Left ventricle myocardium superior (tissue), 1 donor: ENCODE results near the gene SLC6A8. TPM values are rescaled to one million over a fixed set of nuclear protein-coding genes. Genes with fewer than 3 reads are reported as not detected.
A peak's percentile ranks its signal among the peaks of the same experiment; 100 is the strongest.
"Not testable (repeated sequence)": the region's sequence is repeated elsewhere in the genome, so short reads cannot be mapped to it uniquely, and the experiment has no call there.

Experiments used
- ATAC-seq: fragments of 200-7000 bp; cut with Tn5 transposase; one replicate; pipeline ENCODE4 v1.9.1; 2020; ENCODE audit warnings: mild to moderate bottlenecking, moderate library complexity
- DNase-seq: peaks from one replicate; pipeline ENCODE4 v3.0.0-alpha.2; 2020
- intact Hi-C: fragments of 100-400 bp; cut with micrococcal nuclease; formaldehyde crosslinking; loops from one replicate; pipeline ENCODE4 v1.11.0; 2022
- total RNA-seq: library from RNA; stranded (reverse); fragmentation: NEBNext Ultra II Directional; extraction: Animal tissue kit (Norgen Biotek cat#: 25700); gene quantifications from one replicate; pipeline ENCODE4 v1.2.1, GENCODE V29; 2021
- donor health status: DM: no; HTN: yes; CAD: no; lungs with severe emphysema.

SLC6A8 gene
- total RNA-seq, 1 donor from 2014 or later: 208 TPM

- no peak for DNase-seq
- intact Hi-C loops: no loop called here
Measured at GRCh38 chrX:153739754-153740486, 52.2 kb downstream of the SLC6A8 start.

GRCh38 chrX:153740631-153741222 lies 53.0 kb downstream of the SLC6A8 start:
- ATAC-seq (no peak), DNase-seq (no peak)
- intact Hi-C loops: no loop called here

More at GRCh38 chrX:153739754-153740486, 52.2 kb downstream of the SLC6A8 start:
- no peak for ATAC-seq

GRCh38 chrX:153741446-153741845 lies 53.7 kb downstream of the SLC6A8 start:
- intact Hi-C loops: no loop called here
- no peak for ATAC-seq
- no peak for DNase-seq

GRCh38 chrX:153742111-153742510 lies 54.4 kb downstream of the SLC6A8 start:
- DNase-seq, ATAC-seq, intact Hi-C loops: not testable (repeated sequence)

- DNase-seq, intact Hi-C loops, ATAC-seq: not testable (repeated sequence)
Measured at GRCh38 chrX:153742796-153743467, 55.2 kb downstream of the SLC6A8 start.

GRCh38 chrX:153743468-153744209 lies 55.9 kb downstream of the SLC6A8 start:
- ATAC-seq, intact Hi-C loops: not testable (repeated sequence)
- peak; percentile 65 for DNase-seq

- peak; percentile 39 for DNase-seq
- intact Hi-C loops: no loop called here
- no peak for ATAC-seq
Measured at GRCh38 chrX:153744210-153745066, 56.7 kb downstream of the SLC6A8 start.

- DNase-seq, ATAC-seq, intact Hi-C loops: not testable (repeated sequence)
Measured at GRCh38 chrX:153745067-153745433, 57.3 kb downstream of the SLC6A8 start.

Other genes starting within 250 kb of the SLC6A8 start
- gene TREX2, start 241.9 kb upstream of the SLC6A8 start, total RNA-seq: 0.25 TPM
- gene HAUS7, start 217.3 kb upstream of the SLC6A8 start, total RNA-seq: 16.2 TPM
- gene BGN, start 192.9 kb upstream of the SLC6A8 start, total RNA-seq: 40.6 TPM
- gene ATP2B3, start 170.3 kb upstream of the SLC6A8 start, total RNA-seq: not detected
- gene CCNQ, start 88.8 kb upstream of the SLC6A8 start, total RNA-seq: 42.5 TPM
- 0.10 TPM for gene DUSP9, start 40.7 kb upstream of the SLC6A8 start, total RNA-seq
- gene PNCK, start 14.1 kb upstream of the SLC6A8 start, total RNA-seq: 14.5 TPM
- 91.6 TPM for gene BCAP31, start 36.5 kb downstream of the SLC6A8 start, total RNA-seq
- gene ABCD1, start 36.9 kb downstream of the SLC6A8 start, total RNA-seq: 16.5 TPM
- gene PLXNB3, start 76.3 kb downstream of the SLC6A8 start, total RNA-seq: 2.4 TPM
- gene SRPK3, start 93.1 kb downstream of the SLC6A8 start, total RNA-seq: 43.6 TPM
- gene IDH3G, start 106.4 kb downstream of the SLC6A8 start, total RNA-seq: 81.2 TPM
- gene SSR4, start 106.7 kb downstream of the SLC6A8 start, total RNA-seq: 145 TPM
- 2.6 TPM for gene PDZD4, start 142.6 kb downstream of the SLC6A8 start, total RNA-seq
- gene L1CAM, start 198.2 kb downstream of the SLC6A8 start, total RNA-seq: 4.8 TPM
- 3.3 TPM for gene AVPR2, start 216.7 kb downstream of the SLC6A8 start, total RNA-seq
- gene ARHGAP4, start 238.3 kb downstream of the SLC6A8 start, total RNA-seq: 10.0 TPM
- gene NAA10, start 247.1 kb downstream of the SLC6A8 start, total RNA-seq: 72.2 TPM